Loucy (cell line): ENCODE data around the gene PORCN.

Experiments
- H2AFZ ChIP-seq: fragments of 200-600 bp; sonication (generic); 2 replicates; pipeline ENCODE4 v1.6.0; 2016; ENCODE audit warnings: antibody characterized with exemption, mild to moderate bottlenecking, low read length, moderate library complexity
- H3F3A ChIP-seq: fragments of 200-600 bp; 2 replicates; pipeline ENCODE4 v1.6.0; 2016; ENCODE audit warnings: antibody characterized with exemption, low read depth, mild to moderate bottlenecking
- H3K27me3 ChIP-seq: fragments of 200-600 bp; sonication (generic); 2 replicates; pipeline ENCODE4 v1.6.1; 2014; ENCODE audit warnings: low read length, mild to moderate bottlenecking; ENCODE audit not compliant: insufficient read depth, poor library complexity, severe bottlenecking
- H3K36me3 ChIP-seq: fragments of 200-600 bp; sonication (generic); 2 replicates; pipeline ENCODE4 v1.6.1; 2016; ENCODE audit warnings: low read length; ENCODE audit not compliant: insufficient read depth
- H3K4me1 ChIP-seq: fragments of 200-600 bp; sonication (generic); 2 replicates; pipeline ENCODE4 v1.5.1; 2014; ENCODE audit warnings: low read length, mild to moderate bottlenecking; ENCODE audit not compliant: insufficient read depth, poor library complexity, severe bottlenecking
- H3K4me2 ChIP-seq: fragments of 200-600 bp; sonication (generic); 2 replicates; pipeline ENCODE4 v1.6.0; 2014; ENCODE audit warnings: antibody characterized with exemption, low read length, low read depth, mild to moderate bottlenecking; ENCODE audit not compliant: poor library complexity, severe bottlenecking
- H3K4me3 ChIP-seq: fragments of 200-600 bp; sonication (generic); 2 replicates; pipeline ENCODE4 v1.5.1; 2014; ENCODE audit warnings: low read length, mild to moderate bottlenecking, mixed read lengths; ENCODE audit not compliant: poor library complexity, severe bottlenecking
- H3K79me2 ChIP-seq: fragments of 200-600 bp; sonication (generic); 2 replicates; pipeline ENCODE4 v1.6.1; 2014; ENCODE audit warnings: low read length; ENCODE audit not compliant: insufficient read depth
- H3K9ac ChIP-seq: fragments of 200-600 bp; sonication (generic); 2 replicates; pipeline ENCODE4 v1.6.0; 2014; ENCODE audit warnings: mild to moderate bottlenecking, low read depth, low read length, moderate library complexity; ENCODE audit not compliant: poor library complexity, severe bottlenecking
- H3K9me2 ChIP-seq: fragments of 200-600 bp; sonication (generic); replicated peaks from 2 replicates; pipeline ENCODE4 v1.6.1; 2016; ENCODE audit warnings: low read depth, low read length, mixed read lengths
- H3K9me3 ChIP-seq: fragments of 200-600 bp; sonication (generic); 2 replicates; pipeline ENCODE4 v1.6.1; 2014; ENCODE audit warnings: mild to moderate bottlenecking, antibody characterized with exemption, low read length, low read depth; ENCODE audit not compliant: insufficient read depth
- H4K20me1 ChIP-seq: fragments of 200-600 bp; sonication (generic); 2 replicates; pipeline ENCODE4 v1.6.0; 2014; ENCODE audit warnings: antibody characterized with exemption, low read length, mild to moderate bottlenecking; ENCODE audit not compliant: insufficient read depth, poor library complexity, severe bottlenecking
- CTCF ChIP-seq: fragments of 200-600 bp; sonication (generic); conservative IDR thresholded peaks from 2 replicates; pipeline ENCODE4 v1.5.1; 2014; ENCODE audit warnings: mild to moderate bottlenecking, antibody characterized with exemption, low read length
- EZH2phosphoT487 ChIP-seq: fragments of 200-600 bp; IDR thresholded peaks from 2 replicates; pipeline ENCODE4 v1.6.1; 2018; ENCODE audit warnings: antibody characterized with exemption, mild to moderate bottlenecking, moderate library complexity, borderline replicate concordance

PORCN gene

GRCh38 chrX:48533165-48533564 is 24.4 kb downstream of the PORCN start:
- H3K9me2 ChIP-seq = no peaks in the 10 kb centered on the region
- no peaks in the 10 kb centered on the region for H3K4me1 ChIP-seq
- no peaks in the 10 kb centered on the region for H3F3A ChIP-seq
- H3K9me3 ChIP-seq = no peaks in the 10 kb centered on the region
- H4K20me1 ChIP-seq = no peaks in the 10 kb centered on the region
- no peak overlapping the region for H3K4me3 ChIP-seq
- TF ChIP-seq CTCF = no peak
- TF ChIP-seq EZH2phosphoT487 = no peak
- H3K4me2 ChIP-seq = no peak overlapping the region
- peaks cover 8% of the 10 kb centered on the region; the same call in 1 of the 2 replicates for H3K36me3 ChIP-seq
- no peaks in the 10 kb centered on the region for H3K27me3 ChIP-seq
- no peak overlapping the region for H3K9ac ChIP-seq
- no peak overlapping the region for H2AFZ ChIP-seq
- H3K79me2 ChIP-seq = no peaks in the 10 kb centered on the region

GRCh38 chrX:48538641-48539344 is 30.0 kb downstream of the PORCN start:
- no peak overlapping the region for H3K9ac ChIP-seq
- H3K9me2 ChIP-seq = no peaks in the 10 kb centered on the region
- no peaks in the 10 kb centered on the region for H3K36me3 ChIP-seq
- TF ChIP-seq EZH2phosphoT487 (no peak), CTCF (no peak)
- H3K4me2 ChIP-seq = peak overlapping the region; percentile 64
- no peaks in the 10 kb centered on the region for H3K27me3 ChIP-seq
- H2AFZ ChIP-seq = peak overlapping the region; percentile 36; the same call in 1 of the 2 replicates
- peaks cover 18% of the 10 kb centered on the region for H3K4me1 ChIP-seq
- peaks cover 13% of the 10 kb centered on the region for H3K79me2 ChIP-seq
- peak overlapping the region; percentile 85 for H3K4me3 ChIP-seq
- H3K9me3 ChIP-seq = no peaks in the 10 kb centered on the region
- no peaks in the 10 kb centered on the region for H3F3A ChIP-seq
- H4K20me1 ChIP-seq = no peaks in the 10 kb centered on the region

GRCh38 chrX:48539345-48540027 is 30.7 kb downstream of the PORCN start, which contains the start of gene TBC1D25:
Gene TBC1D25 (plus strand): TSS chrX:48539714. CDS start chrX:48539798, 84 bp downstream.
- TF ChIP-seq EZH2phosphoT487 (no peak), CTCF (peak; percentile 31; the same call in 1 of the 2 replicates)
- Histone ChIP-seq H3F3A (no peaks in the 10 kb centered on the region), H3K4me3 (peak within 1 kb of the TSS; percentile 85), H3K4me2 (peak within 1 kb of the TSS; percentile 95), H2AFZ (peak within 1 kb of the TSS; percentile 75; the same call in 1 of the 2 replicates), H3K79me2 (peaks cover 13% of the 10 kb centered on the region), H3K36me3 (no peaks in the 10 kb centered on the region), H4K20me1 (no peaks in the 10 kb centered on the region), H3K9ac (peak within 1 kb of the TSS; percentile 82), H3K27me3 (no peaks in the 10 kb centered on the region), H3K9me3 (no peaks in the 10 kb centered on the region), H3K4me1 (peaks cover 18% of the 10 kb centered on the region), H3K9me2 (no peaks in the 10 kb centered on the region)
